NCI-H2107 (cell line): ENCODE measurements around the gene ITGAE.

Source experiments
- DNase-seq: peaks from one replicate; lab custom pipeline; 2025; lab: John Stamatoyannopoulos, UW

ITGAE gene

GRCh38 chr17:3667366-3668278 lies 133.4 kb downstream of the ITGAE start:
- DNase-seq = no peak

- no peak for DNase-seq
Measured at GRCh38 chr17:3666516-3666915, 134.5 kb downstream of the ITGAE start.

- no peak for DNase-seq
Measured at GRCh38 chr17:3665834-3666233, 135.2 kb downstream of the ITGAE start.
